Left ventricle myocardium superior (tissue), 1 donor: ENCODE measurements around the gene ANKRD10. TPM values are rescaled to one million over a fixed set of nuclear protein-coding genes. Genes with fewer than 3 reads are reported as not detected.
A peak's percentile ranks its signal among the peaks of the same experiment; 100 is the strongest.

ENCODE experiments used
- ATAC-seq: fragments of 200-7000 bp; cut with Tn5 transposase; one replicate; pipeline ENCODE4 v1.9.1; 2020; ENCODE audit warnings: mild to moderate bottlenecking, moderate library complexity
- DNase-seq: peaks from one replicate; pipeline ENCODE4 v3.0.0-alpha.2; 2020
- intact Hi-C: fragments of 100-400 bp; cut with micrococcal nuclease; formaldehyde crosslinking; loops from one replicate; pipeline ENCODE4 v1.11.0; 2022
- total RNA-seq: library from RNA; stranded (reverse); fragmentation: NEBNext Ultra II Directional; extraction: Animal tissue kit (Norgen Biotek cat#: 25700); gene quantifications from one replicate; pipeline ENCODE4 v1.2.1, GENCODE V29; 2021
- donor health status: DM: no; HTN: yes; CAD: no; lungs with severe emphysema.

ANKRD10 gene
- total RNA-seq, 1 donor from 2014 or later, result 49.4 TPM

GRCh38 chr13:110921209-110921608 lies 6.3 kb upstream of the ANKRD10 start:
- no peak for DNase-seq
- intact Hi-C loops, result no loop called here
- ATAC-seq, result no peak

- ATAC-seq (no peak), DNase-seq (peak; percentile 58)
- intact Hi-C loops, result no loop called here
These were observed 5.2 kb upstream of the ANKRD10 start for GRCh38 chr13:110920038-110920437.

- DNase-seq (no peak), ATAC-seq (no peak)
- intact Hi-C loops, result no loop called here
These were observed 1.7 kb upstream of the ANKRD10 start for GRCh38 chr13:110916301-110917142.

GRCh38 chr13:110915874-110916206 lies 971 bp upstream of the ANKRD10 start:
- intact Hi-C loops, result no loop called here
- no peak for DNase-seq
- ATAC-seq, result no peak

GRCh38 chr13:110914331-110915056 lies 375 bp downstream of the ANKRD10 start:
- intact Hi-C loops, result no loop called here
- peak; percentile 95 for DNase-seq
- ATAC-seq, result peak; percentile 63

DNA sequence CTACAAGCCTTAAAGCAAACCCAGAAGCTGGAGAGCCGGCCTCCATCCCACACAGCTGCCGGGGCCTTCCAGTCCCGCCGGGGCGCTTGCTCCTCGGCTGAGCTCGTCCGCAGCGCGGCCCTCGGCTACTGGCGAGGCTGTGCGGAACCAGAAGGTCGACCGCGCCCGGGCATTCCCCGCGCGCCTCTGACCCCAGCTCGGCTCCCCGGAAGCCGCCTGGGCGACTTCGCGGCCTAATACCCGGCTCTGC lies 863 bp downstream of the ANKRD10 start:
- ATAC-seq, result peak; percentile 7
- no peak for DNase-seq
- intact Hi-C loops, result no loop called here

- ATAC-seq, result no peak
- no peak for DNase-seq
- intact Hi-C loops, result no loop called here
These were observed 1.4 kb downstream of the ANKRD10 start for GRCh38 chr13:110913322-110914080.

DNA sequence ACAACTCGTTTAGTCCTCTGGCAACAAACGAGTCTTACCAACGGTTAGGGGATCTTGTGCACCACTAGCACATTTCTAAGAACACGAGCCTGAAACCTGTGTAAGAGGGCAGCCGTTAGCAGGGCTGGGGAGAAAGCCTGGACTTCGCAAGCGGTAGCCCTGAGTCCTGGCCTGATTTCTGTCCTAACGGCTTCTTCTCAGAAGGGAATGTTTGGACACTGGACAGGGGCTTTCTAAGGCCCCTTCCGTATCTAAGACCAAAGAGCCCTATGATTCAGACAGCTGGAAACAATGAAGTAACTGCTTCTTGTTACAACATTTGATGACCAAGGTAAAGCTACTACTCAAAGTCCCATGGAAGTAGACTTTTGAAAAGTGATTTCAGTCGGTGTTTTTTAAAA lies 2.2 kb downstream of the ANKRD10 start:
- DNase-seq, result no peak
- intact Hi-C loops, result no loop called here
- ATAC-seq, result no peak

- ATAC-seq, result no peak
- intact Hi-C loops, result no loop called here
These were observed 3.0 kb downstream of the ANKRD10 start for GRCh38 chr13:110911880-110912279.

DNA sequence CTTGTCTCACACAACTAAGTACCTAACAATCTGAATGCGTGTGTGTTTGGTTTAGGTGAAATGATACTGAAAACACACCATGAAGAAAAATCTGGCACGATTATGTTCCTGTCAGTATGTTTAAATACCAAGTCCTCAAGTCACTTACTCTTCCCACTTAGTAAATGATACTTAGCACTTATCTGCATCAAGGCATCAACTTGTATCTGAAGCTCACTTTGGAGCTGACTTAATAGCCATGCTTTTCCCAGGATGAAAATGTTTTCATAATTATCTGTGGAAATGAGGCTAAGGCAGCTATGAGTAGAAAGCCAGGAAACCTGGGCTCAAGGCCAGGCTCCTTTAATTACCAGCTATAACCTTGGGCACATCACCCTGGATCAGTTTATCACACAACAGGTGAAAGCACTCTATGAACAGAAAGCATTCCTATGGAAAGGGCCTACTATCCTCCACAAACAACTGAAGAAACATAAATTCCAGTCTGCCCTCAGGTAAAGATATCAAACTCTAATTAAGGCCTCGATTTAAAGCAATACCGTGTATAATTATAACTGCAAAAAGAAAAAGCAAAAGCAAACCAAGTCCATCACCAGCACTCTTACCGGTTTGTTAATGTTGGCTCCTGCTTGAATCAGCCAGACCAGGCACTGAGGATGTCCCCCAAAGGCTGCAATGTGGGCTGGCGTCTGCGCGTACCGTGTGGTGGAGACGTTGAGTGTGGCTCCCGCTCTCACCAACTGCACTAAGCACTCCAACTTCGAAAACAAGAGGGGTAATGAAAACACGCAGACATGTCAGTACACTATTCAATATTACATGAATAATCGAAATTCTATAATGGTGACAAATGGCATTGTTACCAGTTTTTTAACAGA lies 4.6 kb downstream of the ANKRD10 start:
- intact Hi-C loops, result no loop called here
- no peak for DNase-seq

More at GRCh38 chr13:110911880-110912279, 3.0 kb downstream of the ANKRD10 start:
- no peak for DNase-seq

GRCh38 chr13:110907951-110908898 lies 6.6 kb downstream of the ANKRD10 start:
- intact Hi-C loops, result no loop called here

More for the DNA sequence above, 4.6 kb downstream of the ANKRD10 start:
- ATAC-seq, result no peak

GRCh38 chr13:110907301-110907700 lies 7.6 kb downstream of the ANKRD10 start:
- no peak for DNase-seq
- intact Hi-C loops, result no loop called here

More at GRCh38 chr13:110907951-110908898, 6.6 kb downstream of the ANKRD10 start:
- DNase-seq (no peak), ATAC-seq (peak; percentile 57)

DNA sequence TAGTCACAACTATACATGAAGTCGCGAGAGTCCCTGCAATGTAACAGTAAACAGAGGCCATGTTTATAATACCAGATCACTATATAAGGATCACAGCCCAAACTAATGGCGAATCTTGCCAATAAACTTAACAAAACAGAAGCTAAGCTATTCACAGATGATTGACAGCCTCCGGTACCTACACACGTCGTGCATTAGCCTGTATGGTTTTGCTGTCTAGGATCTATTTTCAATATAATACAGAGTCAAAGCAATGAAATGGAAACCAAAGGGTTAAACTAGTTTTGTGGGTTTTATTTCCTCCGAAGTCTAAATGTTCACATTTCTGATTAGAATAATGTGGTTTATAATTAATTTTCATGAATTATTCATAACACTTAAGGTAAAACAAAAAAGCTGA lies 10.1 kb downstream of the ANKRD10 start:
- no peak for DNase-seq
- intact Hi-C loops, result no loop called here
- no peak for ATAC-seq

More at GRCh38 chr13:110907301-110907700, 7.6 kb downstream of the ANKRD10 start:
- no peak for ATAC-seq

DNA sequence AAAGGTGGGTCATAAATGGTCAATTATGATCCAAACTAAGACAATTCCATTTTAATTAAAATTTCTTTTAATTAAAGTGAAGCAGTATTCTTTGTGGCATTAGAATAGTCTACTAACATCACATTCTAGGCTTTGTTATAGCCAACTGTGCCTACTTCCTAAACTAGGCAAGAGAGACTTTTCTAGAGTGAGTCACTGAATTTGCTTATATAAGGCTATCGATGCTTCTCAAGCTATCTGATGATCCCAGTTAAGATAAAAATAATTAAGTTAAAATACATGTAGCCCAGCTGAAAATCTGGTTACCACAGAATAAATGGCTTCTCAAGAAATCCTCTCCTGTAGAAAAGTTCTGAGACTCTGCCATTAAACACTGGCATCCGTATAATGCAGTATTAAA lies 12.5 kb downstream of the ANKRD10 start:
- intact Hi-C loops, result no loop called here
- DNase-seq (no peak), ATAC-seq (no peak)

GRCh38 chr13:110897521-110897920 lies 17.3 kb downstream of the ANKRD10 start:
- ATAC-seq (no peak), DNase-seq (no peak)
- intact Hi-C loops, result no loop called here

DNA sequence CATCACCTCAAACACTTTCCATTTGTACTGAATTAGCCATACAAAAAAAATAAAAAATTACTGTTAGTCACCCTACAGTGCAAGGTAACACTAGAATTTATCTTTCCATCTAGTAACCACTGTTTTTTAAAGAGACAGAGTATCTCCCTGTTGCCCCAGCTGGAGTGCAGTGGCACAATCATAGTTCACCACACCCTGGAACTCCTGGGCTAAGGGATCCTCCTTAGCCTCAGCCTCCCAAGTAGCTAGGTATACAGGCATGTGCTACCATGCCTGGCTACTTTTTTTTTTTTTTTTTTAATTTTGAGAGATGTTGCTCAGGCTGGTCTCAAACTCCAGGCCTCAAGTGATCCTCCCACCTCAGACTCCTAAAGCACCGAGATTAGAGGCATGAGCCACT lies 17.9 kb downstream of the ANKRD10 start:
- intact Hi-C loops, result no loop called here
- DNase-seq, result no peak
- ATAC-seq, result no peak

GRCh38 chr13:110894086-110894485 lies 20.8 kb downstream of the ANKRD10 start:
- ATAC-seq, result no peak
- no peak for DNase-seq
- intact Hi-C loops, result no loop called here

GRCh38 chr13:110893571-110893970 lies 21.3 kb downstream of the ANKRD10 start:
- intact Hi-C loops, result no loop called here
- DNase-seq, result no peak
- no peak for ATAC-seq
